ENCODE data around the gene CCDC126. TPM values are rescaled to one million over a fixed set of nuclear protein-coding genes. Genes with fewer than 3 reads are reported as not detected.

The CCDC126 gene
- total RNA-seq, 4 donors from 2014 or later: 12.3 to 25.3 (median 15.8) TPM

DNA sequence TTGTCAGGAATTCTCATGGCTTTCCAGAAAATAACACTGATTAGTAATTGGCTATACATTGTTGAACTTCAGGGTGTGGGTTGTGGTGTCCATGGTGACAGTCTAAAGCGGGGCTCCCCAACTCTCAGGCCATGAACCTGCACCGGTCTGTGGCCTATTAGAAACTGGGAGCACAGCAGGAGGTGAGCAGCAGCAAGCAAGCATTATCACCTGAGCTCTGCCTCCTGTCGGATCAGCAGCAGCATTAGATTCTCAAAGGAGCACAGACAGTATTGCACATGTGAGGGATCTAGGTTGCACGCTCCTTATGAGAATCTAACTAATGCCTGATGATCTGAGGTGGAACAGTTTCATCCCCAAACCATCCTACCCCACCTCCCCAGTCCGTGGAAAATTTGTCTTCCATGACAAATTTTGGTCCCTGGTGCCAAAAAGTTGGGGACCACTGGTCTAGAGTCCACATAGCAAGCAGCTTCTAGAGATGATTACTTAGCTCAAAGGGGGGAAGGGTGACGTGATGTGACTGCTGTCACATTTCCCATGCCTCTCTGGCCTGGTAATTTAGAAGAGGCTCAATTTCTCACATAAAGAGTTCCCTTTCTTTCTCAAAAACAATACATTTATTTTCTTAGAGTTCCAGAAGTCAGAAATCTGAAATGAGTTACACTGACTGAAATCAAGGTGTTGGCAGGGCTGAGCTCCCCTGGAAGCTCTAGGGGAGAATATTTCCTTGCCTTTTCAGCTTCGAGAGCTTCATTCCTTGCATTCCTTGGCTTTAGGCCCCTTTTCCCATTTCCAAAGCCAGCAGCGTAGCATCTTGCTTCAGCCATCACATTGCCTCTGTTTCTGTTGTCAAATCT, 65.2 kb downstream of the CCDC126 start:
- TF ChIP-seq, protein P1, sequence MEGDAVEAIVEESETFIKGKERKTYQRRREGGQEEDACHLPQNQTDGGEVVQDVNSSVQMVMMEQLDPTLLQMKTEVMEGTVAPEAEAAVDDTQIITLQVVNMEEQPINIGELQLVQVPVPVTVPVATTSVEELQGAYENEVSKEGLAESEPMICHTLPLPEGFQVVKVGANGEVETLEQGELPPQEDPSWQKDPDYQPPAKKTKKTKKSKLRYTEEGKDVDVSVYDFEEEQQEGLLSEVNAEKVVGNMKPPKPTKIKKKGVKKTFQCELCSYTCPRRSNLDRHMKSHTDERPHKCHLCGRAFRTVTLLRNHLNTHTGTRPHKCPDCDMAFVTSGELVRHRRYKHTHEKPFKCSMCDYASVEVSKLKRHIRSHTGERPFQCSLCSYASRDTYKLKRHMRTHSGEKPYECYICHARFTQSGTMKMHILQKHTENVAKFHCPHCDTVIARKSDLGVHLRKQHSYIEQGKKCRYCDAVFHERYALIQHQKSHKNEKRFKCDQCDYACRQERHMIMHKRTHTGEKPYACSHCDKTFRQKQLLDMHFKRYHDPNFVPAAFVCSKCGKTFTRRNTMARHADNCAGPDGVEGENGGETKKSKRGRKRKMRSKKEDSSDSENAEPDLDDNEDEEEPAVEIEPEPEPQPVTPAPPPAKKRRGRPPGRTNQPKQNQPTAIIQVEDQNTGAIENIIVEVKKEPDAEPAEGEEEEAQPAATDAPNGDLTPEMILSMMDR (IDR thresholded peaks at IDR 0.05): no peak
- TF ChIP-seq POLR2A (IDR thresholded peaks at IDR 0.05): no peak
- WGBS, 2 donors: 74 to 79% methylated on average over 8 of the region's 8 CpGs
- no peak for DNase-seq (ENCODE audit: low spot score in 2 of 2)
- intact Hi-C loops (cut with DNase I; ENCODE audit: low total_unique reads): no loop called here
- H3K4me3 ChIP-seq (ENCODE audit: low read depth, poor library complexity, severe bottlenecking): no peak overlapping the region

DNA sequence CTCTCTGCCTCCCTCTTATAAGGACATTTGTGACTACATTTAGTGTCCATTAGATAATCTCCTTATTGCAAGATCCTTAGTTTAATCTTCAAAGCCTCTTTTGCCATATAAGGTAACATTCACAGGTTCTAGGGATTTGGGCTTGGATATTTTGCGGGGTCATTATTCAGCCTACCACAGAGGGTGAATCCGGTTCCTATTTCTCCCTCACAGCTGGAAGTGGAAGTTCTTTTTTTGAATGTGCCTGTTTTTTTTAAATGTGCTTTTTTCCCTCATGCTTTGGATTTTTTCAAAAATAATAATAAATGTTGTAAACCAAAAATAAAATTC, 65.8 kb downstream of the CCDC126 start:
- intact Hi-C loops (cut with DNase I; ENCODE audit: low total_unique reads): no loop called here
- WGBS, 2 donors: 86% methylated on average over 2 of the region's 2 CpGs
- TF ChIP-seq, protein P1 (IDR thresholded peaks at IDR 0.05): no peak
- TF ChIP-seq POLR2A (IDR thresholded peaks at IDR 0.05): no peak

DNA sequence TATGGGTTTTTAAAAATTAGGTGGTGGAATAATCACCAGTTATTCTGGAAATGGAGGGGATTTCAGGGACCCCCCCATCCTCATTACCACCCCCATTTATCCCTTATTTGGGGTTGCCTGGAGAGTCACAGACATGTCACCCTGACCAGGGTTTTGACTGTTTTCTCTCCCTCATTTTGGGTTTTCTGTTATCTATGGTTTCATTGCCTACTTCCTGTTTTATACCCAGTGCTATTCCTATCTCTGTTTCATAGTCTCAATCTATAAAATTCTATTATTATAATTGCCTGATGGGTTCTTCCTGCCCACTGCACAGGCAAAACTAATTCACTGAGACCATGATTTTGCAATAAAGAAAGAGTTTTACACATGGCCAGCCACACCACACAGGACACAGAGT, 66.9 kb downstream of the CCDC126 start:
- DNase-seq (ENCODE audit: low spot score in 2 of 2): no peak
- H3K4me3 ChIP-seq (ENCODE audit: low read depth, poor library complexity, severe bottlenecking): no peak overlapping the region
- intact Hi-C loops (cut with DNase I; ENCODE audit: low total_unique reads): no loop called here
- TF ChIP-seq, protein P1 (IDR thresholded peaks at IDR 0.05): no peak
- TF ChIP-seq POLR2A (IDR thresholded peaks at IDR 0.05): no peak

More for the DNA sequence above, 65.8 kb downstream of the CCDC126 start:
- H3K4me3 ChIP-seq (ENCODE audit: low read depth, poor library complexity, severe bottlenecking): no peak overlapping the region
- DNase-seq (ENCODE audit: low spot score in 2 of 2): no peak

DNA sequence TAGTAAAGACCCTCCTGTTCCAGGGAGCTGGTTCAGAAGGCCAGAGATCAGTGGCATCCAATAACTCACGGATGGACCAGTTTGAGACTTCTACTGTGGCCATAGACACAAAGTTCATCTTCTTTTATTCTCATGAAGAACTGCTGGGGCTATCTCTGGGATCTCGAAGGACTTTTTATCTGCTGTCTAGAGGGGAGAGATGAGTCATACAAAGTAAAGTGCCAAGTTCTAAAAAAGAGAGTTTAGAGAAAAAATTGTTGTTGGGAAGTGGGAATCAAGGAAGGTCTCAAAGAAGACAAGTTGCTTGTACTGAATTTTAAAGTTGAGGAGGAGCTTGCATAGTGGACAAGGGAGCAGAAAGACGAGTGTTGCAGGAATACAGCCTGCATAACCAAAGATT, 74.9 kb downstream of the CCDC126 start:
- TF ChIP-seq, protein P1 (IDR thresholded peaks at IDR 0.05): no peak
- no peak for TF ChIP-seq POLR2A (IDR thresholded peaks at IDR 0.05)
- no peak for DNase-seq (ENCODE audit: low spot score in 2 of 2)
- intact Hi-C loops (cut with DNase I; ENCODE audit: low total_unique reads): loop anchor here (5.0 kb wide), 1 partner anchor 360 kb away; no protein-coding TSS in a partner anchor
- no peak overlapping the region for H3K4me3 ChIP-seq (ENCODE audit: low read depth, poor library complexity, severe bottlenecking)
- 77 to 79% methylated on average over 3 of the region's 3 CpGs for WGBS, 2 donors

DNA sequence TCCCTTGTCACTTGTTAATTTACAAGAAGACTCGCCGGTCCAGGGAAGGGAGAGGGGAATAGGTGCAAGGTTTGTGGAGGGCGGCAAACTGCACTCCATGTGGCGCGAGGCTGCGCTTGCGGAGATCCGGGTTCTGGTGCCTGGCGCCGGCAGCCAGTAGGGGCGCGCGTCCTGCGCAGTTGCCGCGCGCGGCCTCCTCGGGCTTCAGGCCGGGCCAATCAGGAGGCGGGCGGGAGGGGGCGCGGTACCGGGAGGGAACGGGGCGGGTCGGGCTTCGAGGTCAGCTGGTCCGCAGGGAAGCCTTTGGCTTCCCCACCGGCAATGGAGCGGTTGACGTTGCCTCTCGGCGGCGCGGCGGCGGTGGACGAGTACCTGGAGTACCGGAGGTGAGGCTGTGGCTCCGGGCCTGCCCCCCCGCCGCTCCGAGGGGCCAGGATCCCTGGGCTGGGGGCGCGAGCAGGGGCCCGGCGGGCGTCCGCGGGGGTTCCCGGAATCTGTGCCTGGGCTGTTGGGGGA, 82.8 kb downstream of the CCDC126 start, which contains the start of gene FAM221A:
FAM221A (plus strand) TSS at position 302 of the 516 bp plus-strand sequence; CDS start at position 322, 20 bp downstream.
- intact Hi-C loops (cut with DNase I; ENCODE audit: low total_unique reads): no loop called here
- DNase-seq (ENCODE audit: low spot score in 2 of 2): peak; percentile 72 to 97
- WGBS, 2 donors: 1% methylated on average over 11 to 18 of the region's 53 CpGs

More for the DNA sequence above, 82.8 kb downstream of the CCDC126 start, which contains the start of gene FAM221A:
- peak within 1 kb of the TSS; percentile 50 for H3K4me3 ChIP-seq (ENCODE audit: low read depth, poor library complexity, severe bottlenecking)
- TF ChIP-seq, protein P1 (IDR thresholded peaks at IDR 0.05): no peak
- no peak for TF ChIP-seq POLR2A (IDR thresholded peaks at IDR 0.05)
